ENCODE measurements around the gene CHST11.

GRCh38 chr12:104712477-104712876 lies 255.7 kb downstream of the CHST11 start:
- TF ChIP-seq CTCF (IDR thresholded peaks at IDR 0.05) (no peak), POLR2A (IDR thresholded peaks at IDR 0.05) (no peak)
